Measurements from ENCODE around the gene SPON1. TPM values are rescaled to one million over a fixed set of nuclear protein-coding genes. Genes with fewer than 3 reads are reported as not detected.

SPON1 gene
- not detected in 2 replicates for total RNA-seq (2013; cell fraction: nucleolus; rRNA removed)
- total RNA-seq (2014; rRNA removed) = not detected in 2 replicates
- not detected in 2 replicates for total RNA-seq (2014; rRNA removed; fragmentation: Illumina TruSeq; extraction: Trizol)
- total RNA-seq (2021) = 0.13 and 0.19 TPM in 2 replicates
- polyA plus RNA-seq (2011; ENCODE audit: low read depth) = 0.22 TPM
- not detected in 2 replicates for polyA plus RNA-seq (2011; rRNA removed)
- polyA plus RNA-seq (2011; cell fraction: cytosol; rRNA removed) = not detected in 2 replicates
- not detected in 2 replicates for polyA plus RNA-seq (2011; cell fraction: nucleus; rRNA removed)
- polyA plus RNA-seq (2012) = 0.53 TPM in 2 replicates
- polyA plus RNA-seq (2014; fragmentation: Illumina TruSeq; extraction: Trizol) = not detected in 2 replicates
- polyA plus RNA-seq (2014; fragmentation: Nextera tagmentation; extraction: Ambion mirVana) = under 1 TPM; 0.16 to 0.18 TPM
- 0.05 TPM in 1 of 2 replicates, not detected in the other for polyA plus RNA-seq (2014; rRNA removed)
- polyA plus RNA-seq (2016; fragmentation: Nextera tagmentation; extraction: Ambion mirVana) = 1 to 10 TPM in 1 of 2 experiments, under 1 TPM in 1; 0.47 to 1.1 TPM
- polyA minus RNA-seq (2011; rRNA and poly(A)+ RNA removed) = not detected in 2 replicates
- not detected in 2 replicates for polyA minus RNA-seq (2011; cell fraction: cytosol; rRNA and poly(A)+ RNA removed)
- not detected in 2 replicates for polyA minus RNA-seq (2011; cell fraction: nucleus; rRNA and poly(A)+ RNA removed)
- percentile 0 among the genes with signal in this experiment for Bru-seq, nascent RNA
- BruChase-seq, experiment 1, labeled RNA remaining after a 6-hour chase = percentile 1 among the genes with signal in this experiment
- not detected for BruChase-seq, experiment 2, labeled RNA remaining after a 2-hour chase
- long read RNA-seq, experiment 1 = 0 reads
- long read RNA-seq, experiment 2, partial matches to known transcripts = 0 of 2 reads
- long read RNA-seq, experiment 2, other reads (novel, unspliced or antisense) = 2 of 2 reads

GRCh38 chr11:13962562-13963168 is at the start of gene SPON1:
SPON1 (plus strand) TSS chr11:13962723; CDS start chr11:13962905, 182 bp downstream.
- Histone ChIP-seq H3K9me3 (replicated peaks; ENCODE audit: control insufficient read depth, insufficient read depth, low read length) (no peaks in the 10 kb centered on the region), H3K4me1 (ENCODE audit: control insufficient read depth, insufficient read depth, low read length) (no peaks in the 10 kb centered on the region), H4K20me1 (ENCODE audit: control insufficient read depth, insufficient read depth) (no peaks in the 10 kb centered on the region), H3K36me3 (ENCODE audit: control insufficient read depth in 2 of 2, insufficient read depth in 2 of 2, low read length in 1 of 2) (no peaks in the 10 kb centered on the region), H3K4me2 (ENCODE audit: control insufficient read depth, insufficient read depth) (no peak within 1 kb of the TSS), H2AFZ (ENCODE audit: control insufficient read depth, low read depth, low read length) (no peak within 1 kb of the TSS), H3K27ac (ENCODE audit: control insufficient read depth, insufficient read depth) (no peak within 1 kb of the TSS), H3K4me3 (no peak within 1 kb of the TSS), H3K79me2 (ENCODE audit: control insufficient read depth, insufficient read depth, low read length) (no peaks in the 10 kb centered on the region), H3K27me3 (replicated peaks in 1 of 2; ENCODE audit: control insufficient read depth in 2 of 2, insufficient read depth in 2 of 2, low read length in 1 of 2) (peaks cover 10 to 14% of the 10 kb centered on the region in 2 experiments), H3K9ac (ENCODE audit: control insufficient read depth, insufficient read depth, low read length) (no peak within 1 kb of the TSS)
- DNase-seq (ENCODE audit: low read depth, low spot score) = no peak
- intact Hi-C loops (cut with micrococcal nuclease; ENCODE audit: unreplicated experiment) (no loop called here), in situ Hi-C loops (cut with MboI) (loop anchor here (25.0 kb wide), 1 partner anchor 450 kb away; no protein-coding TSS in a partner anchor)
- WGBS (ENCODE audit: insufficient coverage, insufficient replicate concordance, low lambda C conversion rate, missing lambda C conversion rate) = 14% methylated on average over 59 of the region's 74 CpGs
- ChIA-PET POLR2A (no interaction called here), CTCF (no interaction called here), RAD21 (ENCODE audit: unreplicated experiment) (no interaction called here), SMC1A (ENCODE audit: uncharacterized antibody, unreplicated experiment) (no interaction called here)
- BruUV-seq (replicated peaks) = no TSS peak
- FAIRE-seq = no peak
- no peak for ATAC-seq
- no peak for TF ChIP-seq CTCF (IDR thresholded peaks at IDR 0.05 in 2 of 3, conservative IDR thresholded peaks at IDR 0.05 in 1 of 3; ENCODE audit: control insufficient read depth in 2 of 3, extremely low read depth in 1 of 3, insufficient read depth in 1 of 3, low read depth in 3 of 3, low read length in 3 of 3)
- no peak for TF ChIP-seq ZNF622 (IDR thresholded peaks at IDR 0.05)
- no peak for TF ChIP-seq TAF1 (IDR thresholded peaks at IDR 0.05; ENCODE audit: borderline replicate concordance, low read depth, low read length)
- no peak for TF ChIP-seq CBX5 (IDR thresholded peaks at IDR 0.05; ENCODE audit: low read depth)
- TF ChIP-seq RFX5 (IDR thresholded peaks at IDR 0.05; ENCODE audit: low read depth, low read length) = no peak
- no peak for TF ChIP-seq ZNF274 (IDR thresholded peaks at IDR 0.05; ENCODE audit: insufficient read depth, insufficient read length)
- TF ChIP-seq PBX3 (IDR thresholded peaks at IDR 0.05; ENCODE audit: insufficient replicate concordance, low read depth, low read length) = no peak
- TF ChIP-seq ESRRA (IDR thresholded peaks at IDR 0.05; ENCODE audit: low read length) = no peak
- TF ChIP-seq MEF2B (IDR thresholded peaks at IDR 0.05; ENCODE audit: partially characterized antibody, poor library complexity, severe bottlenecking) = no peak
- no peak for TF ChIP-seq ZNF687 (IDR thresholded peaks at IDR 0.05)
- TF ChIP-seq HDAC2 (IDR thresholded peaks at IDR 0.05) = no peak
- no peak for TF ChIP-seq LARP7 (IDR thresholded peaks at IDR 0.05)
